ENCODE data around the gene DLG2.

Gene DLG2

GRCh38 chr11:83945976-83946375 is 1681.2 kb downstream of the DLG2 start:
- Histone ChIP-seq H3K27ac (no peak overlapping the region), H3K9me3 (ENCODE audit: severe bottlenecking) (no peaks in the 10 kb centered on the region), H3K4me3 (ENCODE audit: low read depth, low read length) (no peak overlapping the region), H3K36me3 (no peaks in the 10 kb centered on the region), H3K27me3 (ENCODE audit: insufficient read depth, low read depth, severe bottlenecking) (no peaks in the 10 kb centered on the region)
- no peak for DNase-seq
- no peak for TF ChIP-seq CTCF (IDR thresholded peaks at IDR 0.05; ENCODE audit: low read depth, low read length)

GRCh38 chr11:83941050-83941449 is 1686.1 kb downstream of the DLG2 start:
- DNase-seq: no peak
- H3K4me3 ChIP-seq (ENCODE audit: low read depth, low read length): no peak overlapping the region
- H3K27ac ChIP-seq: no peak overlapping the region
- no peaks in the 10 kb centered on the region for H3K9me3 ChIP-seq (ENCODE audit: severe bottlenecking)
- TF ChIP-seq CTCF (IDR thresholded peaks at IDR 0.05; ENCODE audit: low read depth, low read length): no peak
- H3K27me3 ChIP-seq (ENCODE audit: insufficient read depth, low read depth, severe bottlenecking): no peaks in the 10 kb centered on the region
- no peaks in the 10 kb centered on the region for H3K36me3 ChIP-seq

GRCh38 chr11:83938148-83938547 is 1689.0 kb downstream of the DLG2 start:
- Histone ChIP-seq H3K36me3 (no peaks in the 10 kb centered on the region), H3K27me3 (ENCODE audit: insufficient read depth, low read depth, severe bottlenecking) (no peaks in the 10 kb centered on the region), H3K9me3 (ENCODE audit: severe bottlenecking) (no peaks in the 10 kb centered on the region), H3K27ac (no peak overlapping the region), H3K4me3 (ENCODE audit: low read depth, low read length) (no peak overlapping the region)
- TF ChIP-seq CTCF (IDR thresholded peaks at IDR 0.05; ENCODE audit: low read depth, low read length): no peak
- no peak for DNase-seq

GRCh38 chr11:83933008-83933407 is 1694.1 kb downstream of the DLG2 start:
- Histone ChIP-seq H3K4me3 (ENCODE audit: low read depth, low read length) (no peak overlapping the region), H3K27me3 (ENCODE audit: insufficient read depth, low read depth, severe bottlenecking) (no peaks in the 10 kb centered on the region), H3K9me3 (ENCODE audit: severe bottlenecking) (no peaks in the 10 kb centered on the region), H3K36me3 (no peaks in the 10 kb centered on the region), H3K27ac (no peak overlapping the region)
- no peak for TF ChIP-seq CTCF (IDR thresholded peaks at IDR 0.05; ENCODE audit: low read depth, low read length)
- no peak for DNase-seq

GRCh38 chr11:83927422-83927821 is 1699.7 kb downstream of the DLG2 start:
- H3K27me3 ChIP-seq (ENCODE audit: insufficient read depth, low read depth, severe bottlenecking): no peaks in the 10 kb centered on the region
- no peaks in the 10 kb centered on the region for H3K9me3 ChIP-seq (ENCODE audit: severe bottlenecking)
- no peak for TF ChIP-seq CTCF (IDR thresholded peaks at IDR 0.05; ENCODE audit: low read depth, low read length)
- no peak for DNase-seq
- no peak overlapping the region for H3K27ac ChIP-seq
- no peaks in the 10 kb centered on the region for H3K36me3 ChIP-seq
- no peak overlapping the region for H3K4me3 ChIP-seq (ENCODE audit: low read depth, low read length)

GRCh38 chr11:83924795-83925542 is 1702.2 kb downstream of the DLG2 start:
- DNase-seq: no peak
- Histone ChIP-seq H3K27ac (no peak overlapping the region), H3K4me3 (ENCODE audit: low read depth, low read length) (no peak overlapping the region), H3K27me3 (ENCODE audit: insufficient read depth, low read depth, severe bottlenecking) (no peaks in the 10 kb centered on the region), H3K9me3 (ENCODE audit: severe bottlenecking) (no peaks in the 10 kb centered on the region), H3K36me3 (no peaks in the 10 kb centered on the region)
- TF ChIP-seq CTCF (IDR thresholded peaks at IDR 0.05; ENCODE audit: low read depth, low read length): no peak

Measured in WERI-Rb-1 (cell line).